ENCODE measurements around the gene KCNJ12. TPM values are rescaled to one million over a fixed set of nuclear protein-coding genes. Genes with fewer than 3 reads are reported as not detected.

The KCNJ12 gene
- total RNA-seq, 2 donors from 2014 or later = 0.52 to 0.99 TPM

GRCh38 chr17:21466550-21466949 is 90.4 kb downstream of the KCNJ12 start:
- H3K4me1 ChIP-seq = no peaks in the 10 kb centered on the region
- H3K27ac ChIP-seq = no peak overlapping the region
- no peak overlapping the region for H3K4me3 ChIP-seq
- H3K9me3 ChIP-seq = no peaks in the 10 kb centered on the region
- TF ChIP-seq POLR2A (IDR thresholded peaks at IDR 0.05) = no peak
- TF ChIP-seq, protein P1, sequence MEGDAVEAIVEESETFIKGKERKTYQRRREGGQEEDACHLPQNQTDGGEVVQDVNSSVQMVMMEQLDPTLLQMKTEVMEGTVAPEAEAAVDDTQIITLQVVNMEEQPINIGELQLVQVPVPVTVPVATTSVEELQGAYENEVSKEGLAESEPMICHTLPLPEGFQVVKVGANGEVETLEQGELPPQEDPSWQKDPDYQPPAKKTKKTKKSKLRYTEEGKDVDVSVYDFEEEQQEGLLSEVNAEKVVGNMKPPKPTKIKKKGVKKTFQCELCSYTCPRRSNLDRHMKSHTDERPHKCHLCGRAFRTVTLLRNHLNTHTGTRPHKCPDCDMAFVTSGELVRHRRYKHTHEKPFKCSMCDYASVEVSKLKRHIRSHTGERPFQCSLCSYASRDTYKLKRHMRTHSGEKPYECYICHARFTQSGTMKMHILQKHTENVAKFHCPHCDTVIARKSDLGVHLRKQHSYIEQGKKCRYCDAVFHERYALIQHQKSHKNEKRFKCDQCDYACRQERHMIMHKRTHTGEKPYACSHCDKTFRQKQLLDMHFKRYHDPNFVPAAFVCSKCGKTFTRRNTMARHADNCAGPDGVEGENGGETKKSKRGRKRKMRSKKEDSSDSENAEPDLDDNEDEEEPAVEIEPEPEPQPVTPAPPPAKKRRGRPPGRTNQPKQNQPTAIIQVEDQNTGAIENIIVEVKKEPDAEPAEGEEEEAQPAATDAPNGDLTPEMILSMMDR (IDR thresholded peaks at IDR 0.05) = no peak
- H3K36me3 ChIP-seq (replicated peaks in 1 of 2; ENCODE audit: insufficient read depth in 1 of 2, low read depth in 2 of 2) = no peaks in the 10 kb centered on the region
- intact Hi-C loops (cut with DNase I) = no loop called here
- 61 to 79% methylated on average over 7 to 11 of the region's 11 CpGs for WGBS, 2 donors
- no peak for ATAC-seq
- no peak for DNase-seq
- H3K27me3 ChIP-seq = peaks cover 0 to 3% of the 10 kb centered on the region in 2 donors

DNA sequence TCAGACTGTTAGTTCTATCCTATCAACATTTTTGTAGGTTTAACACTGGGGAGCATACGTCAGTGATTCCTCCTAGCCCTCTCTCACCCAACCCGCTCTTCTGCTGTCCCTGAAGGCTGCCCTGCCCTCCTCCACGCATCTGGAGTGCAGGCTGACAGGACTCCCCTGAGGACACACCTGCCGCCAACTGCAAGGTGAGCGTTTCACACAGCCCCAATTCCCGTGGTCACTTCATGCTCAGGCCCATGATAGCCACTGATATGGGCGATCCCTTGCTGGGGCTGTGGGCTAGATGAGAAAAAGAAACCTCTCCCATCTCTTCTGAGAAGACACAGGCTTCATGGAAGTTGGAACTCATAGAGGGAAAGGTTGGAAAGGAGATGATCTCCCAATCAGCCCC is 91.0 kb downstream of the KCNJ12 start:
- no peak for DNase-seq
- Histone ChIP-seq H3K27ac (no peak overlapping the region), H3K27me3 (peaks cover 0 to 3% of the 10 kb centered on the region in 2 donors), H3K36me3 (replicated peaks in 1 of 2; ENCODE audit: insufficient read depth in 1 of 2, low read depth in 2 of 2) (no peaks in the 10 kb centered on the region), H3K4me3 (no peak overlapping the region), H3K4me1 (no peaks in the 10 kb centered on the region), H3K9me3 (no peaks in the 10 kb centered on the region)
- ATAC-seq = no peak
- TF ChIP-seq POLR2A (IDR thresholded peaks at IDR 0.05) = no peak
- TF ChIP-seq, protein P1 (IDR thresholded peaks at IDR 0.05) = no peak
- 65 to 69% methylated on average over 7 of the region's 7 CpGs for WGBS, 2 donors
- intact Hi-C loops (cut with DNase I) = no loop called here

GRCh38 chr17:21467739-21468490 is 91.8 kb downstream of the KCNJ12 start:
- ATAC-seq (no peak), DNase-seq (no peak)
- no peaks in the 10 kb centered on the region for H3K36me3 ChIP-seq (replicated peaks in 1 of 2; ENCODE audit: insufficient read depth in 1 of 2, low read depth in 2 of 2)
- TF ChIP-seq, protein P1 (IDR thresholded peaks at IDR 0.05) = no peak
- TF ChIP-seq POLR2A (IDR thresholded peaks at IDR 0.05) = no peak
- H3K27me3 ChIP-seq = peaks cover 0 to 3% of the 10 kb centered on the region in 2 donors
- intact Hi-C loops (cut with DNase I) = no loop called here
- H3K4me3 ChIP-seq = no peak overlapping the region
- no peak overlapping the region for H3K27ac ChIP-seq
- H3K4me1 ChIP-seq = no peaks in the 10 kb centered on the region
- WGBS, 2 donors = 80 to 81% methylated on average over 13 of the region's 13 CpGs
- no peaks in the 10 kb centered on the region for H3K9me3 ChIP-seq

Other genes with a start within 250 kb of the KCNJ12 start
- 10 to 100 TPM; 14.0 to 14.5 TPM for gene DHRS7B, start 249.4 kb upstream of the KCNJ12 start, total RNA-seq
- 10 to 100 TPM in 1 of 2 donors, 1 to 10 TPM in 1; 7.0 to 22.4 TPM for gene TMEM11, start 162.2 kb upstream of the KCNJ12 start, total RNA-seq
- 1 to 10 TPM; 2.6 to 7.0 TPM for gene NATD1, start 122.9 kb upstream of the KCNJ12 start, total RNA-seq
- 10 to 100 TPM; 15.3 to 48.1 TPM for gene MAP2K3, start 91.6 kb upstream of the KCNJ12 start, total RNA-seq